DND-41 (cell line): ENCODE results near the gene GFOD1.

Experiments used
- ATAC-seq: fragments of 200-7000 bp; cut with Tn5 transposase; 3 replicates; pipeline ENCODE4 v1.9.1; 2021; ENCODE audit warnings: low read depth; ENCODE audit not compliant: insufficient read depth
- DNase-seq: peaks from one replicate; pipeline ENCODE4 v3.0.0-alpha.2; 2020
- H2AFZ ChIP-seq: 2 replicates; pipeline ENCODE4 v1.6.0; 2012; ENCODE audit warnings: low read depth, low read length
- H3K27ac ChIP-seq: 2 replicates; pipeline ENCODE4 v1.5.1; 2012; ENCODE audit warnings: low read length, inconsistent platforms
- H3K27me3 ChIP-seq: fragments of 200-600 bp; sonication (generic); 2 replicates; pipeline ENCODE4 v1.6.0; 2012; ENCODE audit warnings: low read length, mild to moderate bottlenecking, inconsistent platforms; ENCODE audit not compliant: insufficient read depth, poor library complexity
- H3K36me3 ChIP-seq: 2 replicates; pipeline ENCODE4 v1.5.1; 2012; ENCODE audit warnings: low read length, inconsistent platforms; ENCODE audit not compliant: insufficient read depth
- H3K4me1 ChIP-seq: 2 replicates; pipeline ENCODE4 v1.5.1; 2012; ENCODE audit warnings: mild to moderate bottlenecking, low read length; ENCODE audit not compliant: insufficient read depth
- H3K4me2 ChIP-seq: 2 replicates; pipeline ENCODE4 v1.6.0; 2012; ENCODE audit warnings: mild to moderate bottlenecking, moderate library complexity, low read length, inconsistent platforms; ENCODE audit not compliant: insufficient read depth
- H3K4me3 ChIP-seq, 2 experiments: fragments of 200-600 bp in 1 of 2; shearing (Covaris generic) in 1 of 2; 2 replicates each; pipeline ENCODE4 v1.5.1; 2012 to 2016; ENCODE audit warnings: inconsistent platforms in 2 of 2, low read length in 2 of 2, mild to moderate bottlenecking in 2 of 2, low read depth in 1 of 2, moderate library complexity in 1 of 2
- H3K79me2 ChIP-seq: 2 replicates; pipeline ENCODE4 v1.6.0; 2012; ENCODE audit warnings: low read length, inconsistent platforms; ENCODE audit not compliant: insufficient read depth
- H3K9ac ChIP-seq: 2 replicates; pipeline ENCODE4 v1.6.0; 2012; ENCODE audit warnings: low read depth, mild to moderate bottlenecking, inconsistent platforms, low read length, moderate library complexity
- H3K9me3 ChIP-seq: 2 replicates; pipeline ENCODE4 v1.5.1; 2012; ENCODE audit warnings: low read length, moderate library complexity, mild to moderate bottlenecking, inconsistent platforms; ENCODE audit not compliant: insufficient read depth, severe bottlenecking
- H4K20me1 ChIP-seq: 2 replicates; pipeline ENCODE4 v1.6.0; 2012; ENCODE audit warnings: low read length; ENCODE audit not compliant: insufficient read depth
- EZH2 ChIP-seq: IDR thresholded peaks from 3 replicates; pipeline ENCODE4 v1.6.1; 2012; ENCODE audit warnings: borderline replicate concordance, low read depth, mild to moderate bottlenecking, moderate library complexity, low read length, inconsistent platforms; ENCODE audit not compliant: severe bottlenecking
- TF ChIP-seq, protein P1 (sequence below): IDR thresholded peaks from 2 replicates; pipeline ENCODE4 v1.5.1; 2012; ENCODE audit warnings: borderline replicate concordance, low read length, moderate library complexity, mild to moderate bottlenecking; ENCODE audit not compliant: poor library complexity, severe bottlenecking; ENCODE audit errors: extremely low read depth

Gene GFOD1

DNA sequence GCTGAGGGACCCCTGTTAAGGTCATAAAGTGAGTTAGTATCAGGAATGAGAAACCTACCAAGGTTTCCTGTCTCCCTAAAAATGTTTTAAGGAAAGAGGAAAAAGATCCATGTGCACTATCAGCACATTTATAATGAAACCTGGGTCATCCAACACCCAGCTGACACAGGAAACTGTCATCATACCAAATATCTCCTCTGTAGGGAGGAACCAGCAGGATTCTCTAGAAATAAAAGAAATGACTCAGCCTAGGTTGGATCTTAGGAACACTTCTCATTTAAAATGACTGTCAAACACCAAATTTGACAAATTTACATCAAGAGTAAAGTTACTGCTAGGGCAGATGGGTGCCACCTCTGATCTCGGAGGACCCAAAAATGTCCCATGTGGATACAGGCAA, 21.7 kb downstream of the GFOD1 start:
- no peaks in the 10 kb centered on the region for H3K36me3 ChIP-seq
- H3K4me1 ChIP-seq: peaks cover 18% of the 10 kb centered on the region
- no peaks in the 10 kb centered on the region for H3K9me3 ChIP-seq
- no peak for TF ChIP-seq EZH2
- TF ChIP-seq, protein P1, sequence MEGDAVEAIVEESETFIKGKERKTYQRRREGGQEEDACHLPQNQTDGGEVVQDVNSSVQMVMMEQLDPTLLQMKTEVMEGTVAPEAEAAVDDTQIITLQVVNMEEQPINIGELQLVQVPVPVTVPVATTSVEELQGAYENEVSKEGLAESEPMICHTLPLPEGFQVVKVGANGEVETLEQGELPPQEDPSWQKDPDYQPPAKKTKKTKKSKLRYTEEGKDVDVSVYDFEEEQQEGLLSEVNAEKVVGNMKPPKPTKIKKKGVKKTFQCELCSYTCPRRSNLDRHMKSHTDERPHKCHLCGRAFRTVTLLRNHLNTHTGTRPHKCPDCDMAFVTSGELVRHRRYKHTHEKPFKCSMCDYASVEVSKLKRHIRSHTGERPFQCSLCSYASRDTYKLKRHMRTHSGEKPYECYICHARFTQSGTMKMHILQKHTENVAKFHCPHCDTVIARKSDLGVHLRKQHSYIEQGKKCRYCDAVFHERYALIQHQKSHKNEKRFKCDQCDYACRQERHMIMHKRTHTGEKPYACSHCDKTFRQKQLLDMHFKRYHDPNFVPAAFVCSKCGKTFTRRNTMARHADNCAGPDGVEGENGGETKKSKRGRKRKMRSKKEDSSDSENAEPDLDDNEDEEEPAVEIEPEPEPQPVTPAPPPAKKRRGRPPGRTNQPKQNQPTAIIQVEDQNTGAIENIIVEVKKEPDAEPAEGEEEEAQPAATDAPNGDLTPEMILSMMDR: no peak
- H3K27ac ChIP-seq: no peak overlapping the region
- no peak for ATAC-seq
- H3K27me3 ChIP-seq: no peaks in the 10 kb centered on the region
- DNase-seq: no peak
- no peaks in the 10 kb centered on the region for H3K79me2 ChIP-seq
- H2AFZ ChIP-seq: no peak overlapping the region
- no peak overlapping the region for H3K4me2 ChIP-seq
- no peak overlapping the region for H3K9ac ChIP-seq
- no peak overlapping the region for H3K4me3 ChIP-seq
- peaks cover 7% of the 10 kb centered on the region; the same call in 1 of the 2 replicates for H4K20me1 ChIP-seq

DNA sequence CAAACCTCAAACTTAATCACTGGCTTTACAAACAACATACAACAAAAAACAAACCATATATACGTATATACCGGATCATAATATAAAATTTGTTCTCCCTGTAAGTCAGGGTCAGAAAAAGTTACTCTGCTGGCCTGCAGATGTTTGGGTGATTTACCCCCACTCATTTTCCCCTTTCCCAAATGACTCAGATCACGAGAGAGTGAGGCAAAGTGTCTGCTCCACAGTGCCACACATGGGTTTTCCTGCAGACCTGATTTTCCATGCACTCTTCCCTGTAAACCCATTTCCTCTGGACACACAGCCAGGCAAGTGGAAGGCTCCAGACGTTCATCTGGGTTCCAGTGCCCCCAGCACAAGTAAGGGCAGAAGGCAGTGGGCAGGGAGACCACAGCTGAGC, 23.5 kb downstream of the GFOD1 start:
- H3K27ac ChIP-seq: no peak overlapping the region
- H3K36me3 ChIP-seq: no peaks in the 10 kb centered on the region
- ATAC-seq (no peak), DNase-seq (no peak)
- H3K79me2 ChIP-seq: no peaks in the 10 kb centered on the region
- H3K27me3 ChIP-seq: no peaks in the 10 kb centered on the region
- no peak overlapping the region for H3K4me2 ChIP-seq
- no peak overlapping the region for H3K4me3 ChIP-seq
- H3K9ac ChIP-seq: no peak overlapping the region
- TF ChIP-seq, protein P1: no peak
- no peak for TF ChIP-seq EZH2
- H4K20me1 ChIP-seq: peaks cover 7% of the 10 kb centered on the region; the same call in 1 of the 2 replicates
- no peaks in the 10 kb centered on the region for H3K9me3 ChIP-seq
- H2AFZ ChIP-seq: no peak overlapping the region
- H3K4me1 ChIP-seq: peaks cover 18% of the 10 kb centered on the region

DNA sequence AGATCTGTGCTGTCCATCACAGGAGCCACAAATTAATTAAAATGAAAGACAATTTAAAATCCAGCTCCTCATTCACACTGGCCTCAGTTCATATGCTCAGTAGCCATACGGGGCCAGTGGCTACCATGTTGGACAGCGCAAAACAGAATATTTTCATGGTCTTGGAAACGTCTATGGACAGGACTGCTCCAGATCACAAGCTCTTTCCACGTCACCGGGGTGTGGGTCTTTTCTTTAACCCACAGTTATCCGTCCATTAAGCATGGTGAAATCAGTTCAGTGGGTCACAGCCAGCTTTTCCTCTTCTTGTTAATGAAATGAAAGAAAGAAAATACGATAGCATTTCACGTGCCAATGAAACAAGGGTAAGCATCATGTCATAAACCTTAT, 24.1 kb downstream of the GFOD1 start:
- Histone ChIP-seq H2AFZ (no peak overlapping the region), H4K20me1 (peaks cover 7% of the 10 kb centered on the region; the same call in 1 of the 2 replicates), H3K36me3 (no peaks in the 10 kb centered on the region), H3K79me2 (no peaks in the 10 kb centered on the region), H3K4me2 (no peak overlapping the region), H3K27ac (no peak overlapping the region), H3K9me3 (no peaks in the 10 kb centered on the region), H3K4me3 (no peak overlapping the region), H3K27me3 (no peaks in the 10 kb centered on the region), H3K9ac (no peak overlapping the region), H3K4me1 (peaks cover 18% of the 10 kb centered on the region)
- DNase-seq: no peak
- TF ChIP-seq, protein P1: no peak
- TF ChIP-seq EZH2: no peak
- ATAC-seq: no peak
